NB4 (cell line): ENCODE measurements around the gene DNAI2.

ENCODE experiments used
- CTCF ChIP-seq: IDR thresholded peaks from one replicate; pipeline ENCODE4 v1.5.1; 2012; ENCODE audit warnings: low read depth, low read length
- MAX ChIP-seq: IDR thresholded peaks from 2 replicates; pipeline ENCODE4 v1.6.1; 2011; ENCODE audit warnings: low read depth, low read length
- POLR2A ChIP-seq: IDR thresholded peaks from 2 replicates; pipeline ENCODE4 v1.6.1; 2011; ENCODE audit warnings: mild to moderate bottlenecking; ENCODE audit not compliant: insufficient read length; ENCODE audit errors: extremely low read depth

GRCh38 chr17:74332763-74333283 is 58.8 kb downstream of the DNAI2 start:
- TF ChIP-seq CTCF (no peak), POLR2A (no peak), MAX (no peak)
